Measurements from ENCODE around the gene INTS6.
"Not testable (repeated sequence)": the region's sequence is repeated elsewhere in the genome, so short reads cannot be mapped to it uniquely, and the experiment has no call there.

Gene INTS6

GRCh38 chr13:51453959-51454703, 1.3 kb upstream of the INTS6 start:
- DNase-seq = peak; percentile 91

GRCh38 chr13:51453207-51453958, 547 bp upstream of the INTS6 start:
- peak; percentile 94 for DNase-seq

DNA sequence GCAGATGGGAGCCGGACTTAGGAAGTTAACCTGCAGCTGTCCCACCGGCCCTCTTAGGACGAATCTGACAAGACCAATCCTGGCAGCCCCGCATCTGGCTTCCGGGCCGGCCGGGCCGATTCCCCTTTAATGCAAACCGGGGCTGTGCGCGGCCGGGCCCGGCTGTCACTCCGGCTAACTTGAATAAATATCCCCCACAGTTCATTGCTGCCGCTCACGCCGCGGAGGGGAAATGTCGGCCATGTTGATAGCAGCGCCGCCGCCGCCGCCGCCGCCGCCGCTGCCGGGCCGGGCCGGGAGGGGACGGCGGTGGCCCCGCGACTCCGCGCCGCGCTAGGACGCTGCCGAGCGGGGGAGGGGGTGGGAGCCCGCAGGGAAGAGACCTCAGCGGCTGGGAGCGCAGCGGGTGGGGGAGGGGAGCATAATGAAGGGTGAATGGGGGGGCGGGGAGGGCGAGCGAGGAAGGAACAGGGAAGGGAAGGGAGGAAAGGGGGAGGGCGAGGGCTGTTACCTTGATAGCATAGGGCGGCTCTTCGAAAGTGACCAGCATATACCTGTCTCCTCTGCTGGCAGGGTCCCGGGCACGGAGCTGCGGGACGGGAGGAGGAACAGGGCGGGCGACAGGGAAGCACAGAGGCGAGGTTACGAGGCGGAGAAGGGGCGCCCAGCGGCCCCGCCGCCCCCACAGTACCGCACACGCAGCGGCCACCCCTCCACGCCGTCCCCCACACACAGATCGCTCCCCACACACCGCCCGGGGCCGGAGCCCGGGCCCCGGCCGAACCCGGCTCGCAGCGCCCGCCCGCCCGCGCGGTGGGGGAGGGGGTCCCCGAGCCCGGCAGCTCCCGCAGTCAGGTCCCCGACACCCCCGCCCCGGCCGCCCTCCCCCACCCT, 1.1 kb downstream of the INTS6 start:
- DNase-seq = peak; percentile 96

DNA sequence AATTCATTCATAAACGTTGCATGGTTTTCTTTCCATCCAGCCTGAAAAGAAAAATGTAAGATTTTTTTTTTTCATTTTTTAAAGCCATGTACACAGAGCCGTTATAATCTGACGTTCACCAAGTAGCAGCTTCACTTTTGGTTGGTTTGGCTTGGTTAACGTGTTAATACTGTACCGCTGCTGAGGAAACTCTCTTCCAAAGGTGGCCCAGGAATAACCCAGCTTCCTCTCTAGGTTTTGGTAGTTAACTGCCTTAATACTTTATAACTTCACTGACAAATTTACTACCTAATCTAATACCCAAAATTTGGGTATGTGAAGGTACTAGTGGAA, 1.7 kb downstream of the INTS6 start:
- DNase-seq = no peak

DNA sequence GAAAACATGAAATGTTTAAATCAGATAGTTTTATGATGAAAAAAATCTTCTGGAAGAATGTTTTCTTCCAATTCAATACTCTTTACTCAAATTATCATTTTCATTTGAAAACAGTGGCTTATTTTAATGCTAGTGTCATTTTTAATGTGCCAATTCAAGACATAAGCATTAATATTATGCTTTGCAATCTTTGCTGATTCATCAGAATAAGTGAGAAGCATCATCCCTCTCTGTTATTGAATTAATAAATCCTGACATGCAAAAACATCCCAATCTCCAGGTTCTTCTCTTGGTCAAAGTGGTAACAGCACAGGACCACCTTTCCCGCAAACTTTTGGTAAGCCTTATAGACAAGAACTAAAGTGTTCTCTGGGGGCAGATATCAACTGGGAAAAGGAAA, 3.8 kb downstream of the INTS6 start:
- no peak for DNase-seq

- peak; percentile 56 for DNase-seq
These were observed 7.9 kb downstream of the INTS6 start for GRCh38 chr13:51444922-51445321.

GRCh38 chr13:51440381-51440780, 12.5 kb downstream of the INTS6 start:
- no peak for DNase-seq

GRCh38 chr13:51437550-51438127, 15.2 kb downstream of the INTS6 start:
- DNase-seq = peak; percentile 56

- DNase-seq = peak; percentile 42
These were observed 17.7 kb downstream of the INTS6 start for GRCh38 chr13:51435002-51435578.

DNA sequence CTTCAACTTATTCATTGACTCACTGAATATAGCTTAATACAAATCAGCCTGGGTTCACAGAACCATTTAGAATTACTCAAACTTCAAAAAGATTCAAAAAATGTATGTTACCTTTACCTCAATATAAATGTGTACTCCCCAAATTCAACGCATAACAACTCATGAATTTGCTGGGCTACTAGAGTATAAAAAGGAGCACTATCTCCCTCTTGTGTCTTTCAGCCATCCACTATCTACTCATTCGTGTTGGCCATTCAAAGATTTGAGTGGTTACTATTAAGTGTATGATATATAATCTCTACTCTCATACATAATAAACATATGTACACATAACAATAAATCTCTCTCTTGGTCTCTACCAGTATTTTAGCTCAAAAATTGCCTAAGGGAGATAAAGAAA, 20.3 kb downstream of the INTS6 start:
- DNase-seq = no peak

GRCh38 chr13:51426982-51427381, 25.9 kb downstream of the INTS6 start:
- DNase-seq = no peak

DNA sequence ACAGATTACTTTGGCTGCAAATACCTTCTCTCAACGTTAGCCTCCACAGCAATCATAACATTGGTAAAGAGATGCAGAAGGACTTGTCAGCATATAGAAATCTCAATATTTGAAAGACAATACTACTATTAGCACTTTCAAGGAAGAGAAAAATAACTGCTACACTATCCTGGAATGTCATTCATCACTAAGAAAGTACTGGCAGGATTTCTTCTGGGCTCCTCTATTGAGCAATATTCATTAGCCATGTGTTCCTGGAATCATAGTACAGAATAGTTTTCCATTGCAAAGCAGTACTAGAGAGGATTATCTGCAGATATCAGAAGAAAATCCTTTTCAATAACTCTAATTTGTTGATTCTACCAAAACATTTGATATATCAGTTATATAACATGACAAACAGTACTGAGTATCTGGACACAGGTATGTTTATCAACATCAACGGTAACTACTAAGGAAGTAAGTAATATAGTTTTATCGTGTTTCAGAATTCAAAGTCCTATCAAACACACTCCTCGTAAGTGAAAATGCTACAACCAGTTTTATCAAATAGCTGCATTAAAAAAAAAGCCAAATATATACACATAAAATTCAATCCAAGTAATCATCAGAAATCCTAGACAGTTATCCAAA, 27.3 kb downstream of the INTS6 start:
- DNase-seq = no peak

DNA sequence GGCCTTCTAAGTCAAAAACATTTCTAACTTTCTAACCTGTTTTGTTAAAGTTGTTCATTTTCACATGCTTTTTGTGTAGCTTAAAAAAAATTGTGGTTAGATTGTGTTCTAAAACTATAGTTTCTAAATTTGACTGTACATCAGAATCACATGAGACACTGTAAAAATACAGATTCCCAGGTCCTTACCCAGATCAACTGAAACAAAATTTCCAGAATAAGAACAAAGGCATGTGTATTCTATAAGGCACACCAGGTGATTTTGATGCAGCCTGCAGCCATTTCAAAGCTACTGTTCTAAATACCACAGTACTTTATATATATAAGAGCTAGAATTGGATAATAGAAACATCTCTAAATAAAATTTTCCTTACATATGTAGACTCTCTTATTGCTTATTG, 29.1 kb downstream of the INTS6 start:
- DNase-seq = no peak

GRCh38 chr13:51422484-51422883, 30.4 kb downstream of the INTS6 start:
- no peak for DNase-seq

DNA sequence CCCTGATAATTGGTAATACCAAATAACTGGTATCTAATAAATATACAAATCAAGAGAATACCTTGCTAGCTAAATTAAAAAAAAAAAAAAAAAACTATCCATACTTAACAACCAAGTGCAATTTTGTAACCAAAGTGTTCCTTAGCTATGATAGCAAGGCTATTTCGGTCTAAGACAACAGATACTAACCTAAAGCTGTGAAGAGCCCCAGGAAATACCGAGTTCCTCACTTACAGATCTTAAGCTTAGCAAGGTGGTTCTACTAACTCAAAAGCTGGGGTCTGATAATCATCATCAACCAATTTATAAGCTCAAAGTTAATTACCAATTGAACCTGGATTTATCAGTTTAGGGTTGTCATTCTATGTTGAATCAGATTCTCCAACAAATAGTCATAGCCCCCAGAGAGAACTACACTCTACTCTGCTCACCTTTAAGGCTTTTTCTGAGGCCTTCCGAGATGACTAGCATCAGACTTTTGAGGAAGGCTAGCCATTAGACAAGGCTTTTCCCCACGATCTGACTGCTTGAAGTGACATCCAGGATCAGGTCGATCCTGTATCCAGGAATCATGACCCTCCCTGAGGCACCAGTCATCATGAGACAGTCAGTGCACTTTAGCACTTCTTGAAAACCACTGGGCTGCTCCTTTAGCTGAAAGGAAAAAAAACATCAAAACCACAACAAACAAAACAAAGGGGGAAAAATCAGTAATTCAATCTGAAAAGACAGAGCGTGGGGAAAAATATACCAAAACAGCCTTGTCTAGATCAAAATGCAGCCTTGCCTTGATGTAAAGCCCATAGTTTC, 31.9 kb downstream of the INTS6 start:
- no peak for DNase-seq

DNA sequence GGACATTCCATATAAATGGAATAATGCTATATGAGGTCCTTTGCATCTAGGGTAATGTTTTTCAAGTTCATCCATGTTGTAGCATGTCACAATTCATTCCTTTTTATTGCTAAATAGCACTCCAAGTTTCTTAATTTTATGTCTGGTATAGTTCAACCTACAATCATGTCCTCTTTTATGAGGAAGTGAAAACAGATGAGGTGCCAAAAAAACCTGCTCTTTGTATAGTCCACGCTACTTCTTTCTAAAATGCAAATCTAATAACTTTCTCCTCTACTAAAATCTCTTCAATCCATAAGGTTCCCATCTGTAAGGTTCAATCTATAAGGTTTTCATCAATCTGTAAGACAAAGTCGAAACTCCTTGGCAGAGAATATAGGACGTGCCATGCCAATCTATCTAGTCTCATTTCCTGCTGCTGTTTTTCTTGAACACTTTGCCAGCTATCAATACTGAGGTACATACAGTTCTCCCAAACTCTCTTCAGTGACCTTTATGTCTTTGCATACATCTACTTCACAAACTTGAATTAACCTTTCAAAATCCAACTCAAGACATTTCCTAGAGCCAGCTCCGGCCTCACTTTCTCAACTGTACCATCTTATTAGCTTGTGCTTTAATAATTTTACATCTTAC, 33.7 kb downstream of the INTS6 start:
- no peak for DNase-seq

DNA sequence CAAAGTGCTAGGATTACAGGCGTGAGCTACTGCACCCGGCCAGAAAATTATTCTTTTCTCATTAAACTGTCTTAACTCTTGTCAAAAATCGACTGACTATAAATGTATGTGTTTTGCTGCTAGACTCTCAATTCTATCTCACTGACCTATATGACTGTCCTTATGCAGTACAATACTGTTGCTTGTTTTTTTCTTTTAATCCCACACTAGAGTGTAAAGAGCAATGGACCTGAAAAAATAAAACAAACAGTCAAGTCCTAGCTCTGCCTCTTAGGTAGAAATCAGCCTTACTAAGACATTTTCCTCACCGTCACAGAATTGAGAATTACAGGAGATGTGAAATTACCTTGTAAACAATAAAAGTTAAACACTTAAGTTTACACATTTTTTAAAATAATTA, 35.1 kb downstream of the INTS6 start:
- DNase-seq = no peak

DNA sequence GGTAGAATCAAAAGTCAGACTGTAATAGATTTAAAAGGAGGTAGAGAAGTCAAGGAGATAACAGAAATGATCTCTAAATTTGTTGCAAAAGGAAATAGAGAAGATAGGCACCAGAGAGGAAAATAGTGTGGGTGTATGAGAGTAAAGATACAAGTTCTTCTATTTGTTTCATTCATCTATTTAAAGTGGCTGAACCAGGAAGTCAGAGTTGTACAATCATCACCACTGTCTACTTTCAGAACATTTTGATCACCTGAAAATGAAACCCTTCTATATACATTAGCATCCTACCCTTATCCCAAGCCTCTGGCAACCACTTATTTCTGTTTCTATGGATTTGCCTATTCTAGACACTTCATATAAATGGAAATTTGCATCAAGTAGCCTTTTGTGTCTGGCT, 36.7 kb downstream of the INTS6 start:
- DNase-seq = no peak

- not testable (repeated sequence) for DNase-seq
These were observed 37.5 kb downstream of the INTS6 start for GRCh38 chr13:51415339-51415738.

GRCh38 chr13:51412431-51412830, 40.4 kb downstream of the INTS6 start:
- DNase-seq = no peak

GRCh38 chr13:51405176-51405575, 47.7 kb downstream of the INTS6 start:
- DNase-seq = no peak
